AG04450 (cell line): ENCODE measurements around the gene TET1. TPM values are rescaled to one million over a fixed set of nuclear protein-coding genes. Genes with fewer than 3 reads are reported as not detected.

Experiments used
- CTCF ChIA-PET: fragments of 300-600, 350-600 bp; formaldehyde crosslinking; extraction: SDS; loops from one replicate; lab custom pipeline; 2022; ENCODE audit warnings: antibody characterized with exemption, inconsistent platforms; lab: Charles Lee
- POLR2A ChIA-PET: fragments of 350-600 bp; formaldehyde crosslinking; extraction: SDS; loops from one replicate; lab custom pipeline; 2021; ENCODE audit warnings: antibody characterized with exemption, inconsistent platforms; lab: Yijun Ruan, JAX
- DNase-seq: peaks from one replicate; pipeline ENCODE4 v3.0.0-alpha.2; 2011; ENCODE audit warnings: low read depth, low spot score
- H3K27ac ChIP-seq: one replicate; pipeline ENCODE4 v1.5.1; 2012; ENCODE audit warnings: low read depth, low read length, control low read depth
- H3K27me3 ChIP-seq: one replicate; pipeline ENCODE4 v1.6.0; 2012; ENCODE audit warnings: low read length; ENCODE audit not compliant: control insufficient read depth, insufficient read depth
- H3K4me3 ChIP-seq: 2 replicates; pipeline ENCODE4 v1.5.1; 2011; ENCODE audit warnings: mild to moderate bottlenecking, low read depth, low read length, control low read depth
- H3K9me3 ChIP-seq: 2 replicates; pipeline ENCODE4 v1.5.1; 2012; ENCODE audit warnings: low read length; ENCODE audit not compliant: control insufficient read depth, insufficient read depth
- polyA plus RNA-seq: library from polyadenylated mRNA; depleted of rRNA; stranded (reverse); fragments of >200 nt; gene quantifications from 2 replicates; pipeline ENCODE4 v1.2.3, GENCODE V29; 2011
- TF ChIP-seq, protein P1 (sequence below): IDR thresholded peaks from 2 replicates; pipeline ENCODE4 v1.5.1; 2011; ENCODE audit warnings: low read depth, low read length, control low read depth, inconsistent platforms

TET1 gene
- polyA plus RNA-seq, 1 experiment, result 3.4 TPM

DNA sequence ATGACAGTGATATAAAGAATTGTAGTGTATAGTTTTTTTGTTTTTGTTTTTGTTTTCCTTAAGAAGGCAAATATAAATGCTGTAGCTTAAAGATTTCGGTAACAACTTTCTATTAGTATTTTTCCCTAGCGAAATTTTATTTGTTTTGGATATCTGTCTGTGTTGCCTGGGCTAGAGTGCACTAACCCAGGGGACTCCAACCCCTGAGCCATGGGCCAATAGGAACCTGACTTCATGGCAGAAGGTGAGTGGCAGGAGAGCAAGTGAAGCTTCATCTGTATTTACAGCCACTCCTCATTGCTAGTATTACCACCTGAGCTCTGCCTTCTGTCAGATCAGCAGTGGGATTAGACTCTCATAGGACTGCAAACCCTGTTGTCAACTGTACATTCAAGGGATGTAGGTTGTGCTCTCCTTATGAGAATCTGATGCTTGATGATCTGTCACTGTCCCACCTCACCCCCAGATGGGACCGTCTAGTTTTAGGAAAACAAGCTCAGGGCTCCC, 95.5 kb downstream of the TET1 start:
- no peak for DNase-seq
- ChIA-PET CTCF (interaction anchor here (1.2 kb wide), 1 partner anchor 105 kb away, joined by 8 read pairs; no protein-coding TSS in a partner anchor), POLR2A (no interaction called here)
- TF ChIP-seq, protein P1, sequence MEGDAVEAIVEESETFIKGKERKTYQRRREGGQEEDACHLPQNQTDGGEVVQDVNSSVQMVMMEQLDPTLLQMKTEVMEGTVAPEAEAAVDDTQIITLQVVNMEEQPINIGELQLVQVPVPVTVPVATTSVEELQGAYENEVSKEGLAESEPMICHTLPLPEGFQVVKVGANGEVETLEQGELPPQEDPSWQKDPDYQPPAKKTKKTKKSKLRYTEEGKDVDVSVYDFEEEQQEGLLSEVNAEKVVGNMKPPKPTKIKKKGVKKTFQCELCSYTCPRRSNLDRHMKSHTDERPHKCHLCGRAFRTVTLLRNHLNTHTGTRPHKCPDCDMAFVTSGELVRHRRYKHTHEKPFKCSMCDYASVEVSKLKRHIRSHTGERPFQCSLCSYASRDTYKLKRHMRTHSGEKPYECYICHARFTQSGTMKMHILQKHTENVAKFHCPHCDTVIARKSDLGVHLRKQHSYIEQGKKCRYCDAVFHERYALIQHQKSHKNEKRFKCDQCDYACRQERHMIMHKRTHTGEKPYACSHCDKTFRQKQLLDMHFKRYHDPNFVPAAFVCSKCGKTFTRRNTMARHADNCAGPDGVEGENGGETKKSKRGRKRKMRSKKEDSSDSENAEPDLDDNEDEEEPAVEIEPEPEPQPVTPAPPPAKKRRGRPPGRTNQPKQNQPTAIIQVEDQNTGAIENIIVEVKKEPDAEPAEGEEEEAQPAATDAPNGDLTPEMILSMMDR, result no peak
- Histone ChIP-seq H3K9me3 (no peaks in the 10 kb centered on the region), H3K27me3 (no peaks in the 10 kb centered on the region), H3K4me3 (no peak overlapping the region), H3K27ac (no peak overlapping the region)

DNA sequence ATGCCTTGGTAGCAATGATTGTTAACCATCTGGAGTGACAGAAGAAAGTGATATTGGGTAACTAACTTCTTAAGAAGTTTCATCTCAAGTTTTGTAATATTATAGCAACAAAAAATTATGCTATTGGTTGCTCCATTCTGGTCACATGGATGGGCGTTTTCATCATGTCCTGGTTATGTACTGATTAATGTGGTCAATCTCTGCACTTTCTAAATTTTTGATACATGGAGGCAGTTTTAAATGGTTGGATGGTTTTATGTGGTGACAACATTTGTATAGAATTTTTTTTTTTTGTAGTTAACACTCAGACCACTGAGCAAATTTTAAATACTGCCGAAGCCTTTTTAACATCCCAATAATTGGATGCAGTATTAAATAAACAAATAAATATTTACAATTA, 105.7 kb downstream of the TET1 start:
- no peak overlapping the region for H3K27ac ChIP-seq
- peak; percentile 4 for DNase-seq
- ChIA-PET POLR2A (no interaction called here), CTCF (no interaction called here)
- no peaks in the 10 kb centered on the region for H3K27me3 ChIP-seq
- H3K9me3 ChIP-seq, result no peaks in the 10 kb centered on the region
- no peak overlapping the region for H3K4me3 ChIP-seq
- TF ChIP-seq, protein P1, result no peak

DNA sequence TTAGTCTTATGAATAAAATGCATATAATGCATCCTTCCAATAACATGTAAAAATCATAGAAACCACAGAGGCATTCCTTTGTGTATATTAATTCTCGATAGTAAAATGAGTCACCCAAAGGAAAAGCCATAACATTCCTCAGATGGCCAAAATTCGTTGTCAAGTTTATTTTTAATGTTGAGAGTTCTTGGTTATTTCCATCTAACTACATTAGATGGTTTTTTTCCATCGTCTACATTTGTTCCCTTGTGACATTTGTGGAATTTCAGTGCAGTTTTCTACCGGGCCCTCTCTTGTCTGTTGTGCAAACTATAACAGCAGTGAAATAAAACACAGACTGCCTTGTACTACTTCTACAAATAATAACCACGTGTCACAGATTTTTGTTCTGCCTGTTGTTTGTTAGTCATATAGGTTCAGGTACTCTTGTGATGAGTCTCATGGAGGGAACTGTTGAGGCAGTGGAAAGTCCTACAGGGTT, 106.2 kb downstream of the TET1 start:
- no peaks in the 10 kb centered on the region for H3K27me3 ChIP-seq
- CTCF ChIA-PET, result no interaction called here
- H3K27ac ChIP-seq, result peak overlapping the region; percentile 89
- DNase-seq, result peak; percentile 77
- TF ChIP-seq, protein P1, result no peak
- no peaks in the 10 kb centered on the region for H3K9me3 ChIP-seq
- POLR2A ChIA-PET, result no interaction called here
- no peak overlapping the region for H3K4me3 ChIP-seq

DNA sequence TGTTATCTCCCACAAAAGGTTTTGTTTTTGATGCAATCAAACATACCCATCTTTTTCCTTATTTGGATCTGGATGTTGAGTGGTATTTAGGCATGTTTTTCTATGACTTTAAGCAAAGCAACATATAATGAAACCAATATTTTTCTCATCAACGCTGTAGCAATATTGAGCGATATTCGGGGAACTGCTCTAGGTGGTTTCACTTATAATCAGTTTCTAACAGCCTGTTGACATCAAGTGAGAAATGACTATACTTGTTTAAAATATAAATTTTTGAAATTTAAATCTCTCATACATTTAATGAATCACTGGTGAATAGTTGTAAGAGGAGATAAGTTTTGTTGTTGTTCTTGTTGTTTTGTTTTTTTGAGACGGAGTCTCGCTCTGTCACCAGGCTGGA, 108.1 kb downstream of the TET1 start:
- CTCF ChIA-PET, result no interaction called here
- TF ChIP-seq, protein P1, result no peak
- DNase-seq, result no peak
- Histone ChIP-seq H3K27ac (no peak overlapping the region), H3K4me3 (no peak overlapping the region), H3K27me3 (no peaks in the 10 kb centered on the region), H3K9me3 (no peaks in the 10 kb centered on the region)
- POLR2A ChIA-PET, result no interaction called here

DNA sequence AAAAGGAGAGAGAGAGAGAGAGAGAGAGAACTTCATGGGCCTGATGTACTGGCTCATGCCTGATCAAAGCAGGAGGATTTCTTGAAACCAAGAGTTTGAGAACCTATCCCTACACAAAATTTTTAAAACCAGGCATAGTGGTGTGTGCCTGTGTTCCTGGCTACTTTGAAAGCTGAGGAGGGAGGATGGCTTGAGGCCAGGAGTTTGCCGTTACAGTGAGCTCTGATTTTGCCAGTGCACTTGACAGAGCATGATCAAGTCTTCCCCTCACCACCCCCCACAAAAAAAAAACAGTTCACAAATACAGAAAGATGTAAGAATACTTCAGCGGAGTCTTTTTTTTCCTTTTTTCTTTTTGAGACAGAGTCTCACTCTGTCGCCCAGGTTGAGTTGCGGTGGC, 108.8 kb downstream of the TET1 start:
- no peak for DNase-seq
- H3K27ac ChIP-seq, result no peak overlapping the region
- H3K4me3 ChIP-seq, result no peak overlapping the region
- H3K9me3 ChIP-seq, result no peaks in the 10 kb centered on the region
- ChIA-PET POLR2A (no interaction called here), CTCF (no interaction called here)
- no peaks in the 10 kb centered on the region for H3K27me3 ChIP-seq
- TF ChIP-seq, protein P1, result no peak
